BLaER1 (cell line): ENCODE measurements around the gene CTDSPL.

Experiments used
- H3K27ac ChIP-seq: shearing (Covaris generic); formaldehyde crosslinking; 2 replicates; pipeline ENCODE4 v1.8.1; 2022
- H3K27me3 ChIP-seq: shearing (Covaris generic); formaldehyde crosslinking; 2 replicates; pipeline ENCODE4 v1.8.1; 2022
- H3K36me3 ChIP-seq: shearing (Covaris generic); formaldehyde crosslinking; 2 replicates; pipeline ENCODE4 v1.8.1; 2022
- H3K4me1 ChIP-seq: shearing (Covaris generic); formaldehyde crosslinking; 2 replicates; pipeline ENCODE4 v1.8.1; 2022
- H3K4me2 ChIP-seq: shearing (Covaris generic); formaldehyde crosslinking; 2 replicates; pipeline ENCODE4 v1.8.1; 2022
- H3K4me3 ChIP-seq: shearing (Covaris generic); formaldehyde crosslinking; 2 replicates; pipeline ENCODE4 v1.8.1; 2022
- H3K9ac ChIP-seq: shearing (Covaris generic); formaldehyde crosslinking; 2 replicates; pipeline ENCODE4 v1.8.1; 2022
- H3K9me3 ChIP-seq: shearing (Covaris generic); formaldehyde crosslinking; 2 replicates; pipeline ENCODE4 v1.8.1; 2022
- H4K20me1 ChIP-seq: shearing (Covaris generic); formaldehyde crosslinking; 2 replicates; pipeline ENCODE4 v1.8.1; 2022
- Cebpa-rat ChIP-seq: shearing (Covaris generic); IDR thresholded peaks from 2 replicates; pipeline ENCODE4 v1.8.1; 2022

The CTDSPL gene

DNA sequence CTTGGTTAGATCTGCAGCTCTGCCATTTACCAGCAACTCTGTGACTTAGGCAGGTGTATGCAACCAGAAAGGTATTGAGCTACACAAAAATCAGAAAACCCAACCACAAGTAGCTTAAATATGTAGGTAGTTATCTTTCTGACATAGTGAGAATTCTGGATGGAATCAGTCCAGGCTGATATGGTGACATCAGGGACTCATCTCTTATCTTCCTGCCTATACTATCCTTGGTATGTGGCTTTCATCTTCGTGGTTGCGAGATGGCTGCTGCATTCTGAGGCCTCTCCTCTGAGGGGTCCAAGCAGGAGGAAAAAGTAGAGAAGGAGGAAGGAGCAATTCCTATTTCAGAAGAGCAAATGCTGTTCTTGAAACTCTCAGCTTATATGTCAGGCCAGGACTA lies 40.0 kb downstream of the CTDSPL start:
- Histone ChIP-seq H3K9ac (no peak overlapping the region), H3K9me3 (no peaks in the 10 kb centered on the region), H3K4me1 (peaks cover 16% of the 10 kb centered on the region), H3K36me3 (no peaks in the 10 kb centered on the region), H3K27me3 (no peaks in the 10 kb centered on the region), H4K20me1 (no peaks in the 10 kb centered on the region), H3K27ac (no peak overlapping the region), H3K4me3 (no peak overlapping the region), H3K4me2 (no peak overlapping the region)
- TF ChIP-seq Cebpa-rat, result no peak

DNA sequence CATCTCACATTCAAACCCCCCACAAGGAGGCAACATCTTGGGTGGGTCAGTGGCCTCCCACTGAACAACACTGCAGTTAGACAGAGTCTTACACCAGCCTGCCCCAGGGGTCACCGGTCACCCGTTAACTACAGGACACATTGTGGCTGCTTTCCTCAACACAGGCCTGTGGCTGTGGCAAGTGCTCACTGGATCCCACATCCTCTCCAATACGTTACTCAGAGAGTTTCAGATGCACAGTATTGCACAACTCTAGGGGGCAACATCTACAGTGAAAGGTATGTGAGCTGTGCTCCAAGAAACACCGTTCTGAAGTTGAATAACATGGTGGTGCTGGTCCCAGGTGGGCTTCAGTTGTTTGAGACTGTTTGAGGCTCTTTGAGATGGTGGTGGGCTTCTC lies 41.0 kb downstream of the CTDSPL start:
- Histone ChIP-seq H3K4me1 (peaks cover 25% of the 10 kb centered on the region), H3K4me2 (no peak overlapping the region), H3K9ac (no peak overlapping the region), H3K27ac (no peak overlapping the region), H3K9me3 (no peaks in the 10 kb centered on the region), H3K36me3 (no peaks in the 10 kb centered on the region), H4K20me1 (no peaks in the 10 kb centered on the region), H3K27me3 (no peaks in the 10 kb centered on the region), H3K4me3 (no peak overlapping the region)
- TF ChIP-seq Cebpa-rat, result peak; percentile 68; the same call in 1 of the 2 replicates

DNA sequence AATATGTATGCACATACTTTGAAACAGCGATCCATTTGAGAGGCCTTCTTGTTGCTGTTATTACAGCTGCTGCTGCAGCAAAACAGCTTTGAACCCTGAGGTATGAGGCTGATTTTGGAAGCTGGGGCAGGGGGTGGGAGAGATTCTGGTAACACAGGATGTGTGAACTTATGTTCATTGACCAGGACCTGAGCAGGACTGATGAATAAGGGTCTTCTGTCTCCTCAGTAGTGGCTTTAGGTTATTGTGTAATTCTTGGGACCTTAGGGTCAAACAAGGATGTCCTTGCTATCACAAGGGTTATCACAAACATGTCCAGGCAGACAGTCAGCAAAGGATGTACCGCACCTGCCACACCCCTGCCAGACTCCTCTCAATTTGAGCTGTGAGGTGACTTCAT lies 41.6 kb downstream of the CTDSPL start:
- Histone ChIP-seq H3K4me1 (peaks cover 31% of the 10 kb centered on the region), H3K9ac (no peak overlapping the region), H3K27me3 (no peaks in the 10 kb centered on the region), H3K9me3 (no peaks in the 10 kb centered on the region), H3K4me2 (no peak overlapping the region), H4K20me1 (no peaks in the 10 kb centered on the region), H3K27ac (no peak overlapping the region), H3K36me3 (no peaks in the 10 kb centered on the region), H3K4me3 (no peak overlapping the region)
- TF ChIP-seq Cebpa-rat, result no peak

DNA sequence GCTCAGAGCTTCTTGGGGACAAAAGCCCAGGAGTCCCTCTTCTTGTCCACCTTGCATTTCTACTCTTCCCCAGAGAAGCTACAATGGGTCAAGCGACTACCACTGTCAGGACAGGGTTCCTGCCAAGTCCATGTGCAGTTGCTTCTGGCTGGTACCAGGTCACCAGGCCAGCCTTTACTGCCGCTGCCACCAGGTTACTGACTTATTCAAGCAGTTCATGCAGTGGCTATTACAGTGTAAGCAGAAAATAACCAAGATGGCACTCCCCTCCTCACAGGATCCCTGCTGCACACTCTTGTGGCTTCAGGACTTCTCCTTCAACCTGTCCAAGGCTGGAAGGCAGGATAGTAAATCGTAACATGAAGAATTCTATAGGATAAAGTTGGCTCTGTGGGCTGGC lies 42.1 kb downstream of the CTDSPL start:
- no peak for TF ChIP-seq Cebpa-rat
- Histone ChIP-seq H4K20me1 (no peaks in the 10 kb centered on the region), H3K27me3 (no peaks in the 10 kb centered on the region), H3K27ac (no peak overlapping the region), H3K4me3 (no peak overlapping the region), H3K4me1 (peaks cover 31% of the 10 kb centered on the region), H3K9ac (no peak overlapping the region), H3K9me3 (no peaks in the 10 kb centered on the region), H3K36me3 (no peaks in the 10 kb centered on the region), H3K4me2 (no peak overlapping the region)

DNA sequence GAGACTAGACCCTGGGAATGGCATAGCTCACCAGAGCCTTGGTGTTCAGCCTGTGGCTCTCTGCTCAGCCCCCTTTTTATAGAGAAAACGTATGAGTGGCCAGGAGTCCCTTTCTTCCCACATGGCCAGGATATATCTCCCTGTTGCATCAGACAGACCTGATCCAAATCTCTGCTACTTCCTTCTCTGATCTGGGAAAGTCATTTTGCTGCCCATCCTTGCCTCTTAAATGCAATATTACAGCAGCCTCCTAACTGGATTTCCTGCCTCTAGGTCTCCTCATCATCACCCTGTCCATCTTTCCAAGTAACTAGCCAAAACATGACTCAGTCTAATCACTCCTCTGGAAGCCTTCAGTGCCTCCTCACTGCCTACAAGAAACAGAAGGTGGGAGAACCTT lies 42.9 kb downstream of the CTDSPL start:
- Histone ChIP-seq H4K20me1 (no peaks in the 10 kb centered on the region), H3K9ac (no peak overlapping the region), H3K27me3 (no peaks in the 10 kb centered on the region), H3K4me2 (no peak overlapping the region), H3K36me3 (no peaks in the 10 kb centered on the region), H3K4me3 (no peak overlapping the region), H3K9me3 (no peaks in the 10 kb centered on the region), H3K4me1 (peaks cover 36% of the 10 kb centered on the region), H3K27ac (no peak overlapping the region)
- TF ChIP-seq Cebpa-rat, result no peak

DNA sequence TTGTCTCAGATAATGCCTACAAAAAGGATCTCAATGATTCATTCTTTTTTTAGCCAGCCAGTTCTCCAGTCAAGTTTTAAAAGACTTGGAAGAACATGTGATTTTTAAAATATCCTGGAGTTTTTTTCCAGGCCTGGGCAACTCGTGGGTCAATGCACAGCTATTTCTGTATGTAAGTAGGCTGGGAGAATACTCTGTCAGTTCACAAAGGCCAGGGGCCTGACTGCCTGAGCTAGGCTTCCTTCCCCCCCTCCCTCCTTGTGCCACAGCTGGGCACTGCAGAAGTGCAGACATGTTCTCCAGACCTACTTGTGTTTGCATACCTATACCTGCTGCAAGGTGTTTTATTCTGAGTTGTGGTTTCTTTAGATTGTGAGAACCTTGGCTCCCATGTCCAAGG lies 43.7 kb downstream of the CTDSPL start:
- no peaks in the 10 kb centered on the region for H3K27me3 ChIP-seq
- H3K9ac ChIP-seq, result no peak overlapping the region
- no peaks in the 10 kb centered on the region for H3K9me3 ChIP-seq
- H3K4me2 ChIP-seq, result peak overlapping the region; percentile 75; the same call in 1 of the 2 replicates
- peaks cover 36% of the 10 kb centered on the region for H3K4me1 ChIP-seq
- H4K20me1 ChIP-seq, result no peaks in the 10 kb centered on the region
- no peak overlapping the region for H3K4me3 ChIP-seq
- H3K36me3 ChIP-seq, result no peaks in the 10 kb centered on the region
- no peak overlapping the region for H3K27ac ChIP-seq
- no peak for TF ChIP-seq Cebpa-rat

DNA sequence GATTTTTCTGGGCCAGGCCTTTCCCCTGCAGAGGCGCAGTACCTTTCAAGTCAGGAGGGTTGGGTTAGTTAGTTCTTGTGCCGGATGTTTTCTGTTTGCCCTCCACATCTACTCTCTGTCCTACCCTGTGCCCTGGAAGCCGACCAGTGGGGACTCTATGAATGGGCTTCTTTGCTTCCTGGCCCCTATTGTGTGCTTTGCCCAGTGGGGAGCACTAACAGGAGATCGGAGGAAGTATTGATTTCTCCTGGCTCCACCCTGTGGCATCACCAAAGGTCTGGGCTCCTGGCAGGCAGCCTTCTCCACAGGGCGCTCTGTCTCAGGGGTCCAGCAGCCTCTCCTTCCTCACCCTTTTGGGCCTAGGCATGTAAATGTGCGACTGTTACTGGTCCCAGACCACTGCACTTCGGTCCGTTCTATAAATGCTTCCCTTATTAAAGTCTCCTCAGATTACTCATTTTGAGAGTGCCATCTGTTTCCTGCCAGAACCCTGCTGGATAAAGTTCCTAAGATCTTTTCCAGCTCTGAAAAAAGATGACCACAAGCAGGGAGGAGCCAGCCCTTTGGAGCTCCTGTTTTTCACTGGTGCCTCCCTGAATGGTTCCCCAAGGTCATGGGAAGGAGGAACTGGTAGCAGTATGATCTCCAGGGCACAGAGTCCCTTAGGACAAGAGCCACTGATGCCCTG lies 44.5 kb downstream of the CTDSPL start:
- no peak overlapping the region for H3K27ac ChIP-seq
- no peaks in the 10 kb centered on the region for H3K27me3 ChIP-seq
- H3K4me1 ChIP-seq, result peaks cover 36% of the 10 kb centered on the region
- H3K36me3 ChIP-seq, result no peaks in the 10 kb centered on the region
- no peak overlapping the region for H3K9ac ChIP-seq
- peak overlapping the region; percentile 75 for H3K4me2 ChIP-seq
- no peak overlapping the region for H3K4me3 ChIP-seq
- no peaks in the 10 kb centered on the region for H4K20me1 ChIP-seq
- no peaks in the 10 kb centered on the region for H3K9me3 ChIP-seq
- TF ChIP-seq Cebpa-rat, result no peak

DNA sequence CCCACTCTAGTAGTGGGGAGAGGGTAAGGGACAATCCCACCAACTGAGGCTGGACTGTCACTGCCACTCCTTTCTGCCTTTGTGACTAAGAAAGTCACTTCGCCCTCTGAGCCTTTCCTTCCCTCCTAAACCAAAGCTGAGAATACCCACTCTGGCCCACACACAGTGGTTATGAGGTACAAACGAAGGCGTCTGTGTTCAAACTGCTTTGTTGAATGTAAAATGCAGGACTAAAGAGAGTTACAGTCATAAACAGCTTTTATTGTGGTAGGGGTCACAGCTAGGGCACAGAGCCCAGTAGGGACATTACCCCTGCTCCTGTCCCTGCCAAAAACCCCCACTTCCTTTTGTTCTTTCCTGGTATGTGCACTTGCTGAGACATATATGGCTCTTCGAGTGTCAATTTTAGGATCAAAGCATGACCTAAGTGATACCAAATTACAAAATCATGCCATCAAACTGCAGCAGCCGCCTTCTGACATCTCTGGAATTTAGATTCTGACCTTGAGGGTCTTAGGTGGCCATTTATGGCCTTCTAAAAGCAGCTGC lies 45.1 kb downstream of the CTDSPL start:
- Histone ChIP-seq H3K4me2 (peak overlapping the region; percentile 75), H3K36me3 (no peaks in the 10 kb centered on the region), H3K9ac (no peak overlapping the region), H3K4me3 (no peak overlapping the region), H4K20me1 (no peaks in the 10 kb centered on the region), H3K4me1 (peaks cover 36% of the 10 kb centered on the region), H3K27ac (0 out of 2 replicates have a peak overlapping the region, but pooled peaks have one; percentile 3), H3K9me3 (no peaks in the 10 kb centered on the region), H3K27me3 (no peaks in the 10 kb centered on the region)
- no peak for TF ChIP-seq Cebpa-rat

DNA sequence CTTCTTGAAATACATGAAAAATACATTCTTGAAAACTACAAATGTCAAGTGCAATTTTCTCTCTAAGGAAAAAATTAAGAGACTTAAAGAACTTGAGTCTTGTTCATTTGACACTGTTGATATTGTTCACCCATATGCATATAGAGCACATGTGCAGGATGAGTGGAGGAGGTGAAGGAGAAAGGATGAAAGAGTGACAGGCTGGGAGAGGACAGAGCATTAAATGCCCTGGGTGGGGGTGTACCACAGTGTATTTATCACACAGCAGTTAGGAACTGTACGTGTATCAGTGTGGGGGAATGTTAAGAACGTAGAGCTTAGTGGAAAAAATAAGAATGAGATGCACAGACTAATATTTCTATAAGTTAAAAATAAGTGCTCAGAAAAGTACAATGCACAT lies 45.7 kb downstream of the CTDSPL start:
- Histone ChIP-seq H4K20me1 (no peaks in the 10 kb centered on the region), H3K4me2 (peak overlapping the region; percentile 75)
- no peak for TF ChIP-seq Cebpa-rat

DNA sequence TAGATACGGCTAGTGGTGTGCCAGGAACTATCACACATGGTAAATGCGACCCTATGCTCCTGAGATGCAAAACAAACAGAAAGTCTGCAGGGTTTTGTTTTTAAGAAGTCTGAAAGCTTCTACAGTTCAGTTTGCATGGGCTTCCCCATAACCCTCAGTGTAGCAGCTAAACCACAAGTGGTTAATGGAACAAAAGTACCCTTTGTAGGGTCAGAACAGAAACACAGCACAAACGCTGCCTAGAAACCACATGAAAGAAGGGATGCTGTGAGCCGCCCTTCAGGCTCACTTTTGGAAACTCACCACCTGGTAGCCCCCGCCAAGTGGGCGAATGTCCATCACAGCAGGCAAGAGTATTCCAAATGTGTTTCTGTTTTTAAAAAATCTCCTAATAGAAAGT lies 46.2 kb downstream of the CTDSPL start:
- no peak overlapping the region for H3K4me3 ChIP-seq
- TF ChIP-seq Cebpa-rat, result no peak
- no peaks in the 10 kb centered on the region for H3K36me3 ChIP-seq
- no peaks in the 10 kb centered on the region for H4K20me1 ChIP-seq
- no peak overlapping the region for H3K9ac ChIP-seq
- H3K27me3 ChIP-seq, result no peaks in the 10 kb centered on the region
- H3K4me2 ChIP-seq, result peak overlapping the region; percentile 75
- H3K4me1 ChIP-seq, result peaks cover 36% of the 10 kb centered on the region
- no peaks in the 10 kb centered on the region for H3K9me3 ChIP-seq
- no peak overlapping the region for H3K27ac ChIP-seq

More for the DNA sequence above, 45.7 kb downstream of the CTDSPL start:
- Histone ChIP-seq H3K4me1 (peaks cover 36% of the 10 kb centered on the region), H3K27me3 (no peaks in the 10 kb centered on the region), H3K36me3 (no peaks in the 10 kb centered on the region), H3K27ac (no peak overlapping the region), H3K9ac (no peak overlapping the region), H3K4me3 (no peak overlapping the region), H3K9me3 (no peaks in the 10 kb centered on the region)
